Activated B cell treated with CpG ODN at 0.5 μM for 24 hours (primary cell): Measurements from ENCODE around the gene ESRRA. TPM values are rescaled to one million over a fixed set of nuclear protein-coding genes. Genes with fewer than 3 reads are reported as not detected.

Source experiments
- ATAC-seq: fragments of 200-7000 bp; cut with Tn5 transposase; one replicate; pipeline ENCODE4 v1.10.0; 2021; ENCODE audit warnings: low read depth, mild to moderate bottlenecking, moderate library complexity
- CTCF ChIA-PET: fragments of 350-600 bp; sonication (Branson Sonifier 250); formaldehyde crosslinking; loops from one replicate; lab custom pipeline; 2021; ENCODE audit warnings: antibody characterized with exemption; lab: Charles Lee
- POLR2A ChIA-PET: fragments of 350-600 bp; sonication (Branson Sonifier 250); formaldehyde crosslinking; loops from one replicate; lab custom pipeline; 2021; ENCODE audit warnings: antibody characterized with exemption; lab: Charles Lee
- DNase-seq: peaks from one replicate; pipeline ENCODE4 v3.0.0; 2022
- H3K27ac Mint-ChIP-seq: one replicate; pipeline ENCODE4 v1.8.0; 2020; ENCODE audit warnings: mixed read lengths
- H3K27me3 Mint-ChIP-seq: one replicate; pipeline ENCODE4 v1.8.0; 2021; ENCODE audit warnings: mixed read lengths
- H3K36me3 Mint-ChIP-seq: one replicate; pipeline ENCODE4 v1.8.0; 2021; ENCODE audit warnings: low read depth, mixed read lengths
- H3K4me1 Mint-ChIP-seq: one replicate; pipeline ENCODE4 v1.8.0; 2021; ENCODE audit warnings: mixed read lengths
- H3K4me3 Mint-ChIP-seq: one replicate; pipeline ENCODE4 v1.8.0; 2020; ENCODE audit warnings: mild to moderate bottlenecking, mixed read lengths
- H3K9me3 Mint-ChIP-seq: one replicate; pipeline ENCODE4 v1.8.0; 2020; ENCODE audit warnings: mixed read lengths
- CTCF ChIP-seq: fragments of 200-600 bp; IDR thresholded peaks from one replicate; pipeline ENCODE4 v1.8.0; 2022; ENCODE audit warnings: antibody characterized with exemption, mild to moderate bottlenecking
- intact Hi-C: fragments of 100-400 bp; cut with micrococcal nuclease; formaldehyde crosslinking; loops from one replicate; pipeline ENCODE4 v1.15.1; 2024
- total RNA-seq: library from RNA; stranded (reverse); gene quantifications from 2 replicates; pipeline ENCODE4 v1.2.3, GENCODE V29; 2022

Gene ESRRA
- total RNA-seq, 1 donor from 2014 or later = 48.3 TPM

- H3K9me3 Mint-ChIP-seq = no peaks in the 10 kb centered on the region
- peak overlapping the region; percentile 97 for H3K4me3 Mint-ChIP-seq
- intact Hi-C loops = loop anchor here (1.0 kb wide), 14 partner anchors 16 to 116 kb away; partner anchors contain the start of genes CCDC88B, DNAJC4, ESRRA and FKBP2
- ATAC-seq = peak; percentile 72
- ChIA-PET CTCF (interaction anchor here (0.8 to 5.7 kb wide), 6 partner anchors 15 to 65 kb away, joined by 3 to 55 read pairs (median 8); partner anchors contain the start of genes CATSPERZ, PLCB3, PRDX5 and TRMT112), POLR2A (interaction anchor here (0.8 to 6.0 kb wide), 15 partner anchors 14 to 1428 kb away, joined by 3 to 119 read pairs (median 15); partner anchors contain the start of genes BAD, CCDC88B, DNAJC4 and ESRRA)
- peaks cover 11% of the 10 kb centered on the region for H3K36me3 Mint-ChIP-seq
- no peak for TF ChIP-seq CTCF
- H3K4me1 Mint-ChIP-seq = peaks cover 23% of the 10 kb centered on the region
- no peaks in the 10 kb centered on the region for H3K27me3 Mint-ChIP-seq
- peak; percentile 97 for DNase-seq
- H3K27ac Mint-ChIP-seq = peak overlapping the region; percentile 95
Observed at GRCh38 chr11:64269540-64270220, 35.6 kb upstream of the ESRRA start.

- intact Hi-C loops = no loop called here
- TF ChIP-seq CTCF = no peak
- no peak for ATAC-seq
- H3K27me3 Mint-ChIP-seq = no peaks in the 10 kb centered on the region
- H3K36me3 Mint-ChIP-seq = peaks cover 26% of the 10 kb centered on the region
- H3K27ac Mint-ChIP-seq = peak overlapping the region; percentile 30
- DNase-seq = no peak
- POLR2A ChIA-PET = interaction anchor here (0.6 to 2.3 kb wide), 2 partner anchors 9 to 33 kb away, joined by 3 to 8 read pairs; partner anchors contain the start of gene BAD
- peaks cover 8% of the 10 kb centered on the region for H3K4me1 Mint-ChIP-seq
- H3K9me3 Mint-ChIP-seq = no peaks in the 10 kb centered on the region
- H3K4me3 Mint-ChIP-seq = no peak overlapping the region
- CTCF ChIA-PET = interaction anchor here (1.4 kb wide), 1 partner anchor 29 kb away, joined by 5 read pairs; no protein-coding TSS in a partner anchor
Observed at GRCh38 chr11:64275031-64275800, 30.1 kb upstream of the ESRRA start.

- no peaks in the 10 kb centered on the region for H3K27me3 Mint-ChIP-seq
- no peak overlapping the region for H3K4me3 Mint-ChIP-seq
- DNase-seq = no peak
- H3K9me3 Mint-ChIP-seq = no peaks in the 10 kb centered on the region
- intact Hi-C loops = no loop called here
- TF ChIP-seq CTCF = no peak
- ChIA-PET POLR2A (interaction anchor here (0.6 to 2.3 kb wide), 2 partner anchors 9 to 33 kb away, joined by 3 to 8 read pairs; partner anchors contain the start of gene BAD), CTCF (interaction anchor here (1.4 kb wide), 1 partner anchor 28 kb away, joined by 5 read pairs; no protein-coding TSS in a partner anchor)
- H3K36me3 Mint-ChIP-seq = peaks cover 23% of the 10 kb centered on the region
- peak overlapping the region; percentile 30 for H3K27ac Mint-ChIP-seq
- no peak for ATAC-seq
- peaks cover 6% of the 10 kb centered on the region for H3K4me1 Mint-ChIP-seq
Observed at GRCh38 chr11:64275841-64276240, 29.5 kb upstream of the ESRRA start.

- ChIA-PET POLR2A (interaction anchor here (2.3 kb wide), 1 partner anchor 8 kb away, joined by 8 read pairs; the partner anchor contains the start of gene BAD), CTCF (interaction anchor here (1.1 to 1.4 kb wide), 2 partner anchors 27 to 70 kb away, joined by 3 to 5 read pairs; partner anchors contain the start of gene FERMT3)
- DNase-seq (no peak), ATAC-seq (peak; percentile 35)
- Mint-ChIP-seq H3K27ac (no peak overlapping the region), H3K27me3 (no peaks in the 10 kb centered on the region), H3K4me3 (no peak overlapping the region), H3K36me3 (peaks cover 28% of the 10 kb centered on the region), H3K4me1 (peaks cover 6% of the 10 kb centered on the region), H3K9me3 (no peaks in the 10 kb centered on the region)
- intact Hi-C loops = no loop called here
- no peak for TF ChIP-seq CTCF
Observed at GRCh38 chr11:64276653-64277431, 28.5 kb upstream of the ESRRA start.
